ENCODE results near the gene RARA. TPM values are rescaled to one million over a fixed set of nuclear protein-coding genes. Genes with fewer than 3 reads are reported as not detected.
"Not testable (repeated sequence)": the region's sequence is repeated elsewhere in the genome, so short reads cannot be mapped to it uniquely, and the experiment has no call there.

The RARA gene
- total RNA-seq, 1 donor from 2014 or later = 39.2 TPM

DNA sequence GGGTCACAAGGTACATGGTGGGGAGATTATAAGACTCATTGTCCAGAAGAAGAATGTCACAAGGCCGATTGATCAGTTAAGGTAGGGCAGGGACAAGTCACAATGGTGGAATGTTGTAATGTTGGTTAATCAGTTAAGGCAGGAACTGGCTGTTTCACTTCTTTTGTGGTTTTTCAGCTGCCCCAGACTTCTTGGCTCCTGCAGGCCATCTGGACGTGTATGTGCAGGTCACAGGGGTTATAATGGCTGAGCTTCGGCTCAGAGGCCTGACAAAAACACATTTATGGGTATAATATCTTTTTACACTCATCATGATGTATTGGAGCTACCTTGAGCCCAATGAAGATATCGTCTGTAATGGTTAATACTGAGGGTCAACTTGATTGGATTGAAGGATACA lies 63.7 kb downstream of the RARA start:
- DNase-seq (ENCODE audit: low read depth) = not testable (repeated sequence)

DNA sequence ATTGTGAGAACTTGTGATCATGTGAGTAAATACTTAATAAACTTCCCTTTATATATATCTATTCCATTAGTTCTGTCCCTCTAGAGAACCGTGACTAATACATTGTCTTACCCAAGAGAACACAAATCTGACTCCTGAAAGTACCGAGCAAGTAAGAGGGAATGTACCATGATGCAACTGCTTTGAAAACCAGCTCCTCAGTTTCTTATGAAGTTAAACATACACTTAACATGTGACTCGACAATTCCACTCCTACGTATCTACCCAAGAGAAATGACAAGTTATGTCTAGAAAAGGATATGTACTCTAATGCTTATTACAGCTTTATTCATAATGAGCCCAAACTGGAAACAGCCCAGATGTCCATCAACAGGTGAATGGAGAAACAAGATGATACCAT lies 64.3 kb downstream of the RARA start:
- DNase-seq (ENCODE audit: low read depth) = no peak

DNA sequence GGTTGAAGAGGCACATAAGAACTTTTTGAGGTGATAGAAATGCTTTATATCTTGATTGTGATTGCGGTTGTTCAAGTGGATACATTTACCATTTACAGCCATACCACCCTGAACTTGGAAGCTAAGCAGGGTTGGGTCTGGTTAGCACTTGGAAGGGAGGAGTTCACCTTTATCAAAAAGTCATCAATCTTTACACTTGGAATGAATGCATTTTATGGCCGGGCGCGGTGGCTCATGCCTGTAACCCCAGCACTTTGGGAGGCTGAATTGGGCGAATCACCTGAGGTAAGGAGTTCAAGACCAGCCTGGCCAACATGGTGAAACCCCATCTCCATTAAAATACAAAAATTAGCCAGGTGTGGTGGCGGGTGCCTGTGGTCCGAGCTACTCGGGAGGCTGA lies 65.0 kb downstream of the RARA start:
- no peak for DNase-seq (ENCODE audit: low read depth)

DNA sequence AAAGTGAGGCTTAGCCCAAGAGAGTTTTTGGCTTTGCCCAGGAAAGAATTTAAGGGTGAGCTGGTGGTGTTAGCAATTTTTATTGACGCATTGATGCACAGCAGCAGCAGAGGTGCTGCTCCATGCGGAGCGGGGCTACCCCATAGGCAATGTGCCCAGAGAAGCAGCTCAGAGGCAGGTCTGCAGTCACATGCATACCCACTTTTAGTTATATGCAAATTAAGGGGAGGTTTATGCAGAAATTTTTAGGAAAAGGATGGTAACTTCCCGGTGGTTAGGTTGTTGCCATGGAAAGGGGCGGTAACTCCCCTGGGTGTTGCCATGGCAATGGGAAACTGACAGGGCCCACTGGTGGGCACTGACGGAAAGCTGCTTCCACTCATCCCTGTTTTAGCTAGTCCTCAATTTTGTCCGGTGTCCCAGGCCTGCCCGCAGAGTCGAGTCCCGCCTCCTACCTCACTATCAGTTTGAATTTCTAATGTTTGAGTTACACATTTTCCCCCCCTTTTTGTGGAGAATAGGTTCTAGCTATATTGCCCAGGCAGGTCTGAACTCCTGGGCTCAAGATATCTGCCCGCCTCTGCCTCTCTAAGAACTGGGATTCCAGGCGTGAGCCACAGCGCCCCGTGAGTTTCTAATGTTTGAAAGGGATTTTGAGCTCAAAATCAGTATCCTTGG lies 66.0 kb downstream of the RARA start:
- DNase-seq (ENCODE audit: low read depth) = no peak

DNA sequence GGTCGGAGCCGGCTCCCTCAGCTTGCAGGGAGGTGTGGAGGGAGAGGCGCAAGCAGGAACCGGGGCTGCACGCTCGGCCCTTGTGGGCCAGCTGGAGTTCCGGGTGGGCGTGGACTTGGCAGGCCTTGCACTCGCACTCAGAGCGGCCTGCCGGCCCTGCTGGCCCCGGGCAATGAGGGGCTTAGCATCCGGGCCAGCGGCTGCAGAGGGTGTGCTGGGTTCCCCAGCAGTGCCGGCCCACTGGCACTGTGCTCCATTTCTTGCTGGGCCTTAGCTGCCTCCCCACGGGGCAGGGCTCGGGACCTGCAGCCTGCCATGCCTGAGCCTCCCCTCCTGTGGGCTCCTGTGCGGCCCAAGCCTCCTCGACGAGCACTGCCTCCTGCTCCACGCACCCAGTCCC lies 66.8 kb downstream of the RARA start:
- DNase-seq (ENCODE audit: low read depth) = not testable (repeated sequence)

DNA sequence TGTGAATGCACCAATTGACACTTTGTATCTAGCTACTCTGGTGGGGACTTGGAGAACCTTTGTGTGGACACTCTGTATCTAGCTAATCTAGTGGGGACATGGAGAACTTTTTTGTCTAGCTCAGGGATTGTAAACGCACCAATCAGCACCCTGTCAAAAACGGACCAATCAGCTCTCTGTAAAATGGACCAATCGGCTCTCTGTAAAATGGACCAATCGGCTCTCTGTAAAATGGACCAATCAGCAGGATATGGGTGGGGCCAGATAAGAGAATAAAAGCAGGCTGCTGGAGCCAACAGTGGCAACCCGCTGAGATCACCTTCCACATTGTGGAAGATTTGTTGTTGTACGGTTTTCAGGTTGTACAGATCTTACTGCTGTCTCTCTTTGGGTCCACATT lies 67.6 kb downstream of the RARA start:
- DNase-seq (ENCODE audit: low read depth) = not testable (repeated sequence)

DNA sequence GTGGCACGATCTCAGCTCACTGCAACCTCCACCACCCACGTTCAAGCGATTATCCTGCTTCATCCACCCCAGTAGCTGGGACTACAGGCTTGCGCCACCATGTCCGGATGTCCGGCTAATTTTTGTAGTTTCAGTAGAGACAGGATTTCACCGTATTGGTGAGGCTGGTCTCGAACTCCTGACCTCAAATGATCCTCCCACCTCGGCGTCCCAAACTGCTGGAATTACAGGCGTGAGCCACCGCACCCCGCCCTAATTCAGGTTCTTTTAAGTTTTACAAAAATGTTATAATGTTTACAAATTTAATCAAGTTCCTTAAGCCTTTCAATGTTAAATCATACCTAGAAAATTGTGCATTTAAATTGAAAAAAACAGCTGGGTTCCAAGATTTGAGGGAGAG lies 68.9 kb downstream of the RARA start:
- DNase-seq (ENCODE audit: low read depth) = no peak

DNA sequence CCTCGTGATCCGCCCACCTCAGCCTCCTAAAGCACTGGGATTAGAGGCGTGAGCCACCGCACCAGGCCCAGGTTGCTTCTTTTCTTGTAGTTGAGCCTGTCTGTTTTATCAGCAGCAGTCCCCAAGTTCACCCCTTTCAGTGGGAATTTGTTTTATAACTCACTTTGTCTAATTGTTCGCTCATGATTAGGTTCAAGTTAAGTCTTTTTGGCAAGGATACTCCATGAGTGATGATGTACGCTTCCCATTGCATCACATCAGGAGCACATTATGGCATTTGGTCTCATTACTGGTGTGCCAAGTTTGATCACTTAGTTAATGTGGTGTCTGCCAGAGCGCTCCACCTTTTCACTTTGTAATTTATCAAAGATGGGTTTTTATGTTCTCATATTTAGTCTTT lies 70.0 kb downstream of the RARA start:
- DNase-seq (ENCODE audit: low read depth) = no peak

DNA sequence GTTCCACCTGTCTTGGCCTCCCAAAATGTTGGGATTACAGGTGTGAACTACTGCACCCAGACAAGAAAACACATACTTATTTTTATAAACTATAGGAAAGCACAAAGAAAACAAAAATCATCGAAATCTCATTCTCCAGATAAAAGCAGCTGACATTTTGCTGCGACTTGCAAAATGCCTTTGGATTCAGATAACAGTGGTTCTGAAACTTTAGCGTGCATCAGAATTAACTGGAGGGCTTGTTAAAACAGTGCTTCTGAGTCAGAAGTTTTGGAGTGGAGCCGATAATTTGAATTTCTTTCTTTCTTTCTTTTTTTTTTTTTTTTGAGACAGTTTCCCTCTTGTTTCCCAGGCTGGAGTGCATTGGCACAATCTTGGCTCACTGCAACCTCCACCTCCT lies 73.3 kb downstream of the RARA start:
- DNase-seq (ENCODE audit: low read depth) = no peak

DNA sequence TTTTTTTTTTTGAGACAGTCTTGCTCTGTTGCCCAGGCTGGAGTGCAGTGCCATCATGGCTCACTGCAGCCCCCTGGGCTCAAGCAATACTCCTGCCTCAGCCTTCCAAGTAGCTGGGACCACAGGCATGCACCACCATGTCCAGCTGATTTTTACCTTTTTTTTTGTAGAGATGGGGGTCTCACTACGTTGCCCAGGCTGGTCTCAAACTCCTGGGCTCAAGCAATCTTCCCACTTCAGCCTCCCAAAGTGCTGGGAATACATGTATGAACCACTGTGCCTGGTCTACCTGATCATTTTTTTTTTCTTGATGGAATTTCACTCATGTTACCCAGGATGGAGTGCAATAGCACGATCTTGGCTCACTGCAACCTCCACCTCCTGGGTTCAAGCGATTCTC lies 77.6 kb downstream of the RARA start:
- DNase-seq (ENCODE audit: low read depth) = not testable (repeated sequence)

DNA sequence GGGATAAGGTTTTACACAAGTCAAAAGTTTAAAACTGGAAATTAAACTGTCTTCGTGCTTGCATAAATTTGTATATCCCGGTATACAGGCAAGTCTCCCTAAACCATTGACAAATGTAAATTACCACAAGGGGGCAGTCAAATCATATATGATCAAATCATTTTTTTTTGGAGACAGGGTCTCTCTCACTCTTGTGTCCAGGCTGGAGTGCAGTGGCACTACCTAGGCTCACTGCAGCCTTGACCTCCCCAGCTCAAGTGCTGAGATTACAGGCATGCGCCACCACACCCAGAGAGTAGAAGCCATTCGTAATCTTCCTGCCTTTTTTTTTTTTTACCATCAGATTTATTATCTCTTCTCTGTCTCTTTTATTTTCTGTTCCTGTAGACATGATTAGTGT lies 90.2 kb downstream of the RARA start:
- DNase-seq (ENCODE audit: low read depth) = peak; percentile 68

DNA sequence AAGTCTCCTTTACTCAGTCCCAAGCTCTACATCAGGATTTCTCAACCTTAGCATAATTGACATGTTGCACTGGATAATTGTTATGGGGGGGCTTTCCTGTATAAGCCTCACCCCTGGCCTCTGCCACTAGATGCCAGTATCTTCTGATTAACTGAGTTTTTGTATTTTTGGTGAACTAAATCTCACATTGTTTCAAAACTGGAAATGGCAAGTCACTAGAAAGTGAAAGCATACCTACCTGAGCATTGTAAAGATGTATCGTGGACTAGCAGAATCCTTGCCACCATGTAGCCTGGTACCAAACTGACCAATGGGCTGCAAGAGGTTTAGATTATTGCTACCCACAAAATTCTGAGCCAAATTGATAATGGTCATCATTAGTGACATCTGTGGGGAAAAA lies 93.7 kb downstream of the RARA start:
- DNase-seq (ENCODE audit: low read depth) = no peak

DNA sequence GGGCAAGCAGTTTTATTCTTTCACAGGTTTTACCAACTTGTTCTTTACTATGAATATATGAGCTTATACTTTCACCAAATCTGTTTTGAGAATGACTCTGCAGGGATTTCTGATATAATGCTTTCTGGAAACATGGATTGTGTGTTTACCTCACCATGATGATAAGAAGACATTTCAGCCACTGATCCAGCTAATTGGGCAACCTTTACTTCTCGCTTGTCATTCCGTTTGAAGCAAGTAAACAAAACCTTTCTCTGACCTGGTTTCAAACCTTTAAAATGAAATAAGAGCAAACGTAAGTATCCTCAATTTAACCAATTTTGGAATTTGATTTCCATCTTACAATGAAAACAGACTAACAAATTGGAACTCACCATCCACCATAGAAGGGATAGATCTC lies 95.0 kb downstream of the RARA start:
- DNase-seq (ENCODE audit: low read depth) = no peak

Other genes starting within 250 kb of the RARA start
- 52.5 and 61.1 TPM in 2 replicates for gene THRA, start 246.2 kb upstream of the RARA start, total RNA-seq
- gene NR1D1, start 208.6 kb upstream of the RARA start, total RNA-seq = 9.5 and 10.8 TPM in 2 replicates
- 104 and 111 TPM in 2 replicates for gene MSL1, start 187.2 kb upstream of the RARA start, total RNA-seq
- gene CASC3, start 168.6 kb upstream of the RARA start, total RNA-seq = 35.0 and 49.0 TPM in 2 replicates
- 1.1 and 1.9 TPM in 2 replicates for gene RAPGEFL1, start 131.7 kb upstream of the RARA start, total RNA-seq
- 3.7 and 3.8 TPM in 2 replicates for gene WIPF2, start 89.9 kb upstream of the RARA start, total RNA-seq
- gene CDC6, start 21.3 kb upstream of the RARA start, total RNA-seq = 2.6 and 3.8 TPM in 2 replicates
- not detected in 2 replicates for gene GJD3, start 55.6 kb downstream of the RARA start, total RNA-seq
- gene TOP2A, start 108.7 kb downstream of the RARA start, total RNA-seq = 2.2 and 2.3 TPM in 2 replicates
- gene IGFBP4, start 134.3 kb downstream of the RARA start, total RNA-seq = 37.4 and 41.3 TPM in 2 replicates
- not detected in 2 replicates for gene TNS4, start 192.4 kb downstream of the RARA start, total RNA-seq

All from myocyte (in vitro differentiated cells).